HepG2 (cell line): ENCODE data around the gene YIF1A. TPM values are rescaled to one million over a fixed set of nuclear protein-coding genes. Genes with fewer than 3 reads are reported as not detected.

ENCODE experiments used
- ATF7 ChIP-seq, 2 experiments: fragments of 450-650 bp in 1 of 2; sonication (generic) in 1 of 2; formaldehyde crosslinking in 1 of 2; IDR thresholded peaks; 2 replicates each; pipeline versions ENCODE4 v1.4.0 to v1.6.1; 2016 to 2020; ENCODE audit warnings: antibody characterized with exemption in 1 of 2, mild to moderate bottlenecking in 1 of 2, missing genetic modification reagents in 1 of 2
- CREB3 ChIP-seq: sonication (generic); formaldehyde crosslinking; IDR thresholded peaks from 2 replicates; pipeline ENCODE4 v1.5.0; 2020; ENCODE audit warnings: missing genetic modification reagents
- ELF3 ChIP-seq: IDR thresholded peaks from 2 replicates; pipeline ENCODE4 v1.6.1; 2016; ENCODE audit warnings: missing genetic modification reagents, missing compliant biosample characterization
- RNF2 ChIP-seq: fragments of 450-650 bp; conservative IDR thresholded peaks from 2 replicates; pipeline ENCODE4 v1.6.1; 2016; ENCODE audit warnings: low read depth
- RXRA ChIP-seq: sonication (generic); formaldehyde crosslinking; IDR thresholded peaks from 2 replicates; pipeline ENCODE4 v1.5.1; 2020; ENCODE audit warnings: missing genetic modification reagents
- ZBTB38 ChIP-seq: sonication (generic); formaldehyde crosslinking; IDR thresholded peaks from 2 replicates; pipeline ENCODE4 v1.5.1; 2020; ENCODE audit warnings: mild to moderate bottlenecking, missing genetic modification reagents
- ZFP1 ChIP-seq: IDR thresholded peaks from 2 replicates; pipeline ENCODE4 v1.6.1; 2016
- ZFP36 ChIP-seq: fragments of 150-350 bp; IDR thresholded peaks from 2 replicates; pipeline ENCODE4 v1.6.1; 2018; ENCODE audit warnings: borderline replicate concordance, low read length, low read depth; ENCODE audit not compliant: partially characterized antibody
- ZNF431 ChIP-seq: sonication (generic); formaldehyde crosslinking; IDR thresholded peaks from 2 replicates; pipeline ENCODE4 v1.9.0; 2022; ENCODE audit warnings: missing genetic modification reagents, low read depth, mild to moderate bottlenecking, borderline replicate concordance
- ZNF432 ChIP-seq: sonication (generic); formaldehyde crosslinking; IDR thresholded peaks from 2 replicates; pipeline ENCODE4 v1.5.0; 2020; ENCODE audit warnings: missing genetic modification reagents, mild to moderate bottlenecking, borderline replicate concordance
- ZNF546 ChIP-seq: sonication (generic); formaldehyde crosslinking; conservative IDR thresholded peaks from 2 replicates; pipeline ENCODE4 v1.8.1; 2023; ENCODE audit warnings: mild to moderate bottlenecking, missing genetic modification reagents
- polyA plus RNA-seq, 8 experiments: library from polyadenylated mRNA; depleted of rRNA in 3 of 8; stranded (reverse) in 7 of 8; unstranded in 1 of 8; fragments of >200 nt; fragmentation: Illumina TruSeq in 4 of 8; extraction: Trizol in 4 of 8; gene quantifications; 2 replicates each; pipeline versions ENCODE4 v1.2.1 to v1.2.3, GENCODE V29; 2011 to 2016; ENCODE audit warnings: low read depth in 4 of 8, missing spikeins in 1 of 8, mixed read lengths in 1 of 8; ENCODE audit not compliant: insufficient read depth in 1 of 8
- total RNA-seq, 5 experiments: library from RNA; depleted of rRNA; stranded (reverse); fragments of >200 nt; fragmentation: Illumina TruSeq; extraction: Trizol; gene quantifications; 2 replicates each; pipeline ENCODE4 v1.2.3, GENCODE V29; 2016; ENCODE audit warnings: low read depth in 1 of 5
- TF ChIP-seq, protein P1 (sequence below): sonication (generic); formaldehyde crosslinking; IDR thresholded peaks from 2 replicates; pipeline ENCODE4 v1.8.0; 2022; ENCODE audit warnings: mild to moderate bottlenecking, missing genetic modification reagents, borderline replicate concordance
- TF ChIP-seq, protein P2 (sequence below): sonication (generic); formaldehyde crosslinking; IDR thresholded peaks from 2 replicates; pipeline ENCODE4 v1.4.0; 2020; ENCODE audit warnings: missing genetic modification reagents
- TF ChIP-seq, protein P3 (sequence below): sonication (generic); formaldehyde crosslinking; IDR thresholded peaks from 2 replicates; pipeline ENCODE4 v1.8.1; 2022; ENCODE audit warnings: low read depth, mild to moderate bottlenecking, missing genetic modification reagents
- TF ChIP-seq, protein P4 (sequence below): sonication (generic); formaldehyde crosslinking; IDR thresholded peaks from 2 replicates; pipeline ENCODE4 v1.8.0; 2023; ENCODE audit warnings: mild to moderate bottlenecking, missing genetic modification reagents

The YIF1A gene
- total and polyA plus RNA-seq, 2 of the 13 experiments (the other 11 are each of a cell fraction or from before 2014, with no cell fraction given) = 133 to 145 TPM

GRCh38 chr11:66282468-66283455 is 6.2 kb downstream of the YIF1A start (continued):
- no peak for TF ChIP-seq ZFP36
- TF ChIP-seq, protein P1, sequence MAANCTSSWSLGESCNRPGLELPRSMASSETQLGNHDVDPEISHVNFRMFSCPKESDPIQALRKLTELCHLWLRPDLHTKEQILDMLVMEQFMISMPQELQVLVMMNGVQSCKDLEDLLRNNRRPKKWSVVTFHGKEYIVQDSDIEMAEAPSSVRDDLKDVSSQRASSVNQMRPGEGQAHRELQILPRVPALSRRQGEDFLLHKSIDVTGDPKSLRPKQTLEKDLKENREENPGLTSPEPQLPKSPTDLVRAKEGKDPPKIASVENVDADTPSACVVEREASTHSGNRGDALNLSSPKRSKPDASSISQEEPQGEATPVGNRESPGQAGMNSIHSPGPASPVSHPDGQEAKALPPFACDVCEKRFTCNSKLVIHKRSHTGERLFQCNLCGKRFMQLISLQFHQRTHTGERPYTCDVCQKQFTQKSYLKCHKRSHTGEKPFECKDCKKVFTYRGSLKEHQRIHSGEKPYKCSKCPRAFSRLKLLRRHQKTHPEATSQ (CRISPR knock-in tag) = no peak
- TF ChIP-seq, protein P2, sequence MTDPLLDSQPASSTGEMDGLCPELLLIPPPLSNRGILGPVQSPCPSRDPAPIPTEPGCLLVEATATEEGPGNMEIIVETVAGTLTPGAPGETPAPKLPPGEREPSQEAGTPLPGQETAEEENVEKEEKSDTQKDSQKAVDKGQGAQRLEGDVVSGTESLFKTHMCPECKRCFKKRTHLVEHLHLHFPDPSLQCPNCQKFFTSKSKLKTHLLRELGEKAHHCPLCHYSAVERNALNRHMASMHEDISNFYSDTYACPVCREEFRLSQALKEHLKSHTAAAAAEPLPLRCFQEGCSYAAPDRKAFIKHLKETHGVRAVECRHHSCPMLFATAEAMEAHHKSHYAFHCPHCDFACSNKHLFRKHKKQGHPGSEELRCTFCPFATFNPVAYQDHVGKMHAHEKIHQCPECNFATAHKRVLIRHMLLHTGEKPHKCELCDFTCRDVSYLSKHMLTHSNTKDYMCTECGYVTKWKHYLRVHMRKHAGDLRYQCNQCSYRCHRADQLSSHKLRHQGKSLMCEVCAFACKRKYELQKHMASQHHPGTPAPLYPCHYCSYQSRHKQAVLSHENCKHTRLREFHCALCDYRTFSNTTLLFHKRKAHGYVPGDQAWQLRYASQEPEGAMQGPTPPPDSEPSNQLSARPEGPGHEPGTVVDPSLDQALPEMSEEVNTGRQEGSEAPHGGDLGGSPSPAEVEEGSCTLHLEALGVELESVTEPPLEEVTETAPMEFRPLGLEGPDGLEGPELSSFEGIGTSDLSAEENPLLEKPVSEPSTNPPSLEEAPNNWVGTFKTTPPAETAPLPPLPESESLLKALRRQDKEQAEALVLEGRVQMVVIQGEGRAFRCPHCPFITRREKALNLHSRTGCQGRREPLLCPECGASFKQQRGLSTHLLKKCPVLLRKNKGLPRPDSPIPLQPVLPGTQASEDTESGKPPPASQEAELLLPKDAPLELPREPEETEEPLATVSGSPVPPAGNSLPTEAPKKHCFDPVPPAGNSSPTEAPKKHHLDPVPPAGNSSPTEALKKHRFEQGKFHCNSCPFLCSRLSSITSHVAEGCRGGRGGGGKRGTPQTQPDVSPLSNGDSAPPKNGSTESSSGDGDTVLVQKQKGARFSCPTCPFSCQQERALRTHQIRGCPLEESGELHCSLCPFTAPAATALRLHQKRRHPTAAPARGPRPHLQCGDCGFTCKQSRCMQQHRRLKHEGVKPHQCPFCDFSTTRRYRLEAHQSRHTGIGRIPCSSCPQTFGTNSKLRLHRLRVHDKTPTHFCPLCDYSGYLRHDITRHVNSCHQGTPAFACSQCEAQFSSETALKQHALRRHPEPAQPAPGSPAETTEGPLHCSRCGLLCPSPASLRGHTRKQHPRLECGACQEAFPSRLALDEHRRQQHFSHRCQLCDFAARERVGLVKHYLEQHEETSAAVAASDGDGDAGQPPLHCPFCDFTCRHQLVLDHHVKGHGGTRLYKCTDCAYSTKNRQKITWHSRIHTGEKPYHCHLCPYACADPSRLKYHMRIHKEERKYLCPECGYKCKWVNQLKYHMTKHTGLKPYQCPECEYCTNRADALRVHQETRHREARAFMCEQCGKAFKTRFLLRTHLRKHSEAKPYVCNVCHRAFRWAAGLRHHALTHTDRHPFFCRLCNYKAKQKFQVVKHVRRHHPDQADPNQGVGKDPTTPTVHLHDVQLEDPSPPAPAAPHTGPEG = no peak
- peak; percentile 62; the same call in 1 of the 2 replicates for TF ChIP-seq RXRA (CRISPR knock-in tag)
- TF ChIP-seq ZNF432 (CRISPR knock-in tag) = no peak
- no peak for TF ChIP-seq ZFP1 (CRISPR knock-in tag)
- TF ChIP-seq, protein P3, sequence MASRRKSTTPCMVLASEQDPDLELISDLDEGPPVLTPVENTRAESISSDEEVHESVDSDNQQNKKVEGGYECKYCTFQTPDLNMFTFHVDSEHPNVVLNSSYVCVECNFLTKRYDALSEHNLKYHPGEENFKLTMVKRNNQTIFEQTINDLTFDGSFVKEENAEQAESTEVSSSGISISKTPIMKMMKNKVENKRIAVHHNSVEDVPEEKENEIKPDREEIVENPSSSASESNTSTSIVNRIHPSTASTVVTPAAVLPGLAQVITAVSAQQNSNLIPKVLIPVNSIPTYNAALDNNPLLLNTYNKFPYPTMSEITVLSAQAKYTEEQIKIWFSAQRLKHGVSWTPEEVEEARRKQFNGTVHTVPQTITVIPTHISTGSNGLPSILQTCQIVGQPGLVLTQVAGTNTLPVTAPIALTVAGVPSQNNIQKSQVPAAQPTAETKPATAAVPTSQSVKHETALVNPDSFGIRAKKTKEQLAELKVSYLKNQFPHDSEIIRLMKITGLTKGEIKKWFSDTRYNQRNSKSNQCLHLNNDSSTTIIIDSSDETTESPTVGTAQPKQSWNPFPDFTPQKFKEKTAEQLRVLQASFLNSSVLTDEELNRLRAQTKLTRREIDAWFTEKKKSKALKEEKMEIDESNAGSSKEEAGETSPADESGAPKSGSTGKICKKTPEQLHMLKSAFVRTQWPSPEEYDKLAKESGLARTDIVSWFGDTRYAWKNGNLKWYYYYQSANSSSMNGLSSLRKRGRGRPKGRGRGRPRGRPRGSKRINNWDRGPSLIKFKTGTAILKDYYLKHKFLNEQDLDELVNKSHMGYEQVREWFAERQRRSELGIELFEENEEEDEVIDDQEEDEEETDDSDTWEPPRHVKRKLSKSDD = 0 out of 2 replicates have a peak, but pooled peaks have one; percentile 52
- no peak for TF ChIP-seq ATF7 (IDR thresholded peaks at IDR 0.05)
- TF ChIP-seq ATF7 (CRISPR knock-in tag; IDR thresholded peaks at IDR 0.05) = no peak
- TF ChIP-seq ZNF546 (CRISPR knock-in tag) = no peak
- no peak for TF ChIP-seq CREB3 (CRISPR knock-in tag)
- TF ChIP-seq RNF2 = no peak
- TF ChIP-seq, protein P4, sequence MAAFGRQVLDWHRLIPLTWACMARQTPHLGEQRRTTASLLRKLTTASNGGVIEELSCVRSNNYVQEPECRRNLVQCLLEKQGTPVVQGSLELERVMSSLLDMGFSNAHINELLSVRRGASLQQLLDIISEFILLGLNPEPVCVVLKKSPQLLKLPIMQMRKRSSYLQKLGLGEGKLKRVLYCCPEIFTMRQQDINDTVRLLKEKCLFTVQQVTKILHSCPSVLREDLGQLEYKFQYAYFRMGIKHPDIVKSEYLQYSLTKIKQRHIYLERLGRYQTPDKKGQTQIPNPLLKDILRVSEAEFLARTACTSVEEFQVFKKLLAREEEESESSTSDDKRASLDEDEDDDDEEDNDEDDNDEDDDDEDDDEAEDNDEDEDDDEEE (CRISPR knock-in tag) = no peak
- no peak for TF ChIP-seq ZBTB38
- TF ChIP-seq ZNF431 = no peak
- 0 out of 2 replicates have a peak, but pooled peaks have one; percentile 38 for TF ChIP-seq ELF3 (CRISPR knock-in tag)
